K562 (cell line): ENCODE measurements around the gene SH3BGRL3. TPM values are rescaled to one million over a fixed set of nuclear protein-coding genes. Genes with fewer than 3 reads are reported as not detected.

ENCODE experiments used
- GABPB2 ChIP-seq: fragments of 250-450 bp; sonication (Bioruptor Pico); conservative IDR thresholded peaks from 2 replicates; pipeline ENCODE4 v1.5.1; 2021; ENCODE audit warnings: mild to moderate bottlenecking
- LARP7 ChIP-seq: fragments of 450-650 bp; IDR thresholded peaks from 2 replicates; pipeline ENCODE4 v1.6.1; 2016
- LCOR ChIP-seq: sonication (generic); formaldehyde crosslinking; IDR thresholded peaks from 2 replicates; pipeline ENCODE4 v1.8.0; 2022; ENCODE audit warnings: mild to moderate bottlenecking, missing genetic modification reagents
- MEF2A ChIP-seq: IDR thresholded peaks from 2 replicates; pipeline ENCODE4 v1.6.1; 2011; ENCODE audit warnings: low read depth, mild to moderate bottlenecking, low read length, moderate library complexity; ENCODE audit not compliant: control insufficient read depth
- MXD1 ChIP-seq: fragments of 250-450 bp; sonication (Bioruptor Pico); IDR thresholded peaks from 2 replicates; pipeline ENCODE4 v1.8.0; 2021; ENCODE audit warnings: borderline replicate concordance, mild to moderate bottlenecking, moderate library complexity; ENCODE audit not compliant: poor library complexity, severe bottlenecking
- NKRF ChIP-seq: fragments of 450-650 bp; IDR thresholded peaks from 2 replicates; pipeline ENCODE4 v1.6.1; 2016; ENCODE audit warnings: borderline replicate concordance
- PML ChIP-seq: IDR thresholded peaks from 2 replicates; pipeline ENCODE4 v1.6.1; 2012; ENCODE audit warnings: low read length, inconsistent platforms
- POLR2B ChIP-seq: fragments of 450-650 bp; IDR thresholded peaks from 2 replicates; pipeline ENCODE4 v1.6.1; 2018; ENCODE audit warnings: low read depth; ENCODE audit not compliant: partially characterized antibody
- TARDBP ChIP-seq: fragments of 450-650 bp; IDR thresholded peaks from 2 replicates; pipeline ENCODE4 v1.6.1; 2016
- TCFL5 ChIP-seq: fragments of 250-450 bp; sonication (Bioruptor Pico); conservative IDR thresholded peaks from 2 replicates; pipeline ENCODE4 v1.6.1; 2021; ENCODE audit warnings: mild to moderate bottlenecking, moderate library complexity, matching md5 sums
- TEAD4 ChIP-seq, 2 experiments: sonication (generic) in 1 of 2; formaldehyde crosslinking in 1 of 2; IDR thresholded peaks; 2 replicates each; pipeline versions ENCODE4 v1.6.1 to v1.8.0; 2012 to 2022; ENCODE audit warnings: borderline replicate concordance in 1 of 2, inconsistent platforms in 1 of 2, low read length in 1 of 2, mild to moderate bottlenecking in 1 of 2, missing genetic modification reagents in 1 of 2
- ZNF655 ChIP-seq: fragments of 250-450 bp; sonication (Bioruptor Pico); IDR thresholded peaks from 2 replicates; pipeline ENCODE4 v1.5.0; 2021
- ZNF717 ChIP-seq: fragments of 250-450 bp; sonication (Bioruptor Pico); IDR thresholded peaks from 2 replicates; pipeline ENCODE4 v1.5.0; 2021
- polyA plus RNA-seq, 8 experiments: library from polyadenylated mRNA; depleted of rRNA in 4 of 8; stranded (reverse) in 5 of 8; unstranded in 3 of 8; fragments of >200 nt; fragmentation: Nextera tagmentation in 2 of 8; fragmentation: Illumina TruSeq in 1 of 8; extraction: Ambion mirVana in 2 of 8; extraction: Trizol in 1 of 8; gene quantifications; 2 replicates each; pipeline versions ENCODE4 v1.2.1 to v1.2.3, GENCODE V29; 2011 to 2014; ENCODE audit warnings: inconsistent platforms in 1 of 8, missing spikeins in 1 of 8
- total RNA-seq, 7 experiments: library from RNA; depleted of rRNA in 6 of 7; stranded (reverse); fragments of >200 nt in 6 of 7; fragmentation: Illumina TruSeq in 2 of 7; extraction: Trizol in 2 of 7; gene quantifications; 2 replicates each; pipeline versions ENCODE4 v1.2.1 to v1.2.3, GENCODE V29; 2011 to 2021; ENCODE audit warnings: low replicate concordance in 1 of 7
- TF ChIP-seq, protein P1 (sequence below): sonication (generic); formaldehyde crosslinking; IDR thresholded peaks from 2 replicates; pipeline ENCODE4 v1.8.0; 2023; ENCODE audit warnings: missing genetic modification reagents, mild to moderate bottlenecking, borderline replicate concordance
- TF ChIP-seq, protein P2 (sequence below): fragments of 250-450 bp; sonication (Bioruptor Pico); IDR thresholded peaks from 2 replicates; pipeline ENCODE4 v1.5.0; 2020; ENCODE audit warnings: mild to moderate bottlenecking

The SH3BGRL3 gene
- total and polyA plus RNA-seq, 9 of the 15 experiments (the other 6 are each of a cell fraction or from before 2014, with no cell fraction given), result 30.3 to 140 (median 54.2) TPM

- no peak for TF ChIP-seq MXD1
- TF ChIP-seq ZNF717 (CRISPR knock-in tag), result no peak
- no peak for TF ChIP-seq GABPB2 (CRISPR knock-in tag)
- no peak for TF ChIP-seq PML
- no peak for TF ChIP-seq POLR2B
- no peak for TF ChIP-seq TCFL5 (CRISPR knock-in tag)
- no peak for TF ChIP-seq LARP7
- TF ChIP-seq MEF2A, result no peak
- no peak for TF ChIP-seq ZNF655
- no peak for TF ChIP-seq NKRF
- peak; percentile 67 for TF ChIP-seq LCOR (CRISPR knock-in tag)
- TF ChIP-seq TARDBP, result no peak
- no peak for TF ChIP-seq TEAD4 (IDR thresholded peaks at IDR 0.05; ENCODE audit: low read length)
- TF ChIP-seq TEAD4 (CRISPR knock-in tag; IDR thresholded peaks at IDR 0.05; ENCODE audit: borderline replicate concordance), result no peak
- TF ChIP-seq, protein P1, sequence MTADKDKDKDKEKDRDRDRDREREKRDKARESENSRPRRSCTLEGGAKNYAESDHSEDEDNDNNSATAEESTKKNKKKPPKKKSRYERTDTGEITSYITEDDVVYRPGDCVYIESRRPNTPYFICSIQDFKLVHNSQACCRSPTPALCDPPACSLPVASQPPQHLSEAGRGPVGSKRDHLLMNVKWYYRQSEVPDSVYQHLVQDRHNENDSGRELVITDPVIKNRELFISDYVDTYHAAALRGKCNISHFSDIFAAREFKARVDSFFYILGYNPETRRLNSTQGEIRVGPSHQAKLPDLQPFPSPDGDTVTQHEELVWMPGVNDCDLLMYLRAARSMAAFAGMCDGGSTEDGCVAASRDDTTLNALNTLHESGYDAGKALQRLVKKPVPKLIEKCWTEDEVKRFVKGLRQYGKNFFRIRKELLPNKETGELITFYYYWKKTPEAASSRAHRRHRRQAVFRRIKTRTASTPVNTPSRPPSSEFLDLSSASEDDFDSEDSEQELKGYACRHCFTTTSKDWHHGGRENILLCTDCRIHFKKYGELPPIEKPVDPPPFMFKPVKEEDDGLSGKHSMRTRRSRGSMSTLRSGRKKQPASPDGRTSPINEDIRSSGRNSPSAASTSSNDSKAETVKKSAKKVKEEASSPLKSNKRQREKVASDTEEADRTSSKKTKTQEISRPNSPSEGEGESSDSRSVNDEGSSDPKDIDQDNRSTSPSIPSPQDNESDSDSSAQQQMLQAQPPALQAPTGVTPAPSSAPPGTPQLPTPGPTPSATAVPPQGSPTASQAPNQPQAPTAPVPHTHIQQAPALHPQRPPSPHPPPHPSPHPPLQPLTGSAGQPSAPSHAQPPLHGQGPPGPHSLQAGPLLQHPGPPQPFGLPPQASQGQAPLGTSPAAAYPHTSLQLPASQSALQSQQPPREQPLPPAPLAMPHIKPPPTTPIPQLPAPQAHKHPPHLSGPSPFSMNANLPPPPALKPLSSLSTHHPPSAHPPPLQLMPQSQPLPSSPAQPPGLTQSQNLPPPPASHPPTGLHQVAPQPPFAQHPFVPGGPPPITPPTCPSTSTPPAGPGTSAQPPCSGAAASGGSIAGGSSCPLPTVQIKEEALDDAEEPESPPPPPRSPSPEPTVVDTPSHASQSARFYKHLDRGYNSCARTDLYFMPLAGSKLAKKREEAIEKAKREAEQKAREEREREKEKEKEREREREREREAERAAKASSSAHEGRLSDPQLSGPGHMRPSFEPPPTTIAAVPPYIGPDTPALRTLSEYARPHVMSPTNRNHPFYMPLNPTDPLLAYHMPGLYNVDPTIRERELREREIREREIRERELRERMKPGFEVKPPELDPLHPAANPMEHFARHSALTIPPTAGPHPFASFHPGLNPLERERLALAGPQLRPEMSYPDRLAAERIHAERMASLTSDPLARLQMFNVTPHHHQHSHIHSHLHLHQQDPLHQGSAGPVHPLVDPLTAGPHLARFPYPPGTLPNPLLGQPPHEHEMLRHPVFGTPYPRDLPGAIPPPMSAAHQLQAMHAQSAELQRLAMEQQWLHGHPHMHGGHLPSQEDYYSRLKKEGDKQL, result no peak
- TF ChIP-seq, protein P2, sequence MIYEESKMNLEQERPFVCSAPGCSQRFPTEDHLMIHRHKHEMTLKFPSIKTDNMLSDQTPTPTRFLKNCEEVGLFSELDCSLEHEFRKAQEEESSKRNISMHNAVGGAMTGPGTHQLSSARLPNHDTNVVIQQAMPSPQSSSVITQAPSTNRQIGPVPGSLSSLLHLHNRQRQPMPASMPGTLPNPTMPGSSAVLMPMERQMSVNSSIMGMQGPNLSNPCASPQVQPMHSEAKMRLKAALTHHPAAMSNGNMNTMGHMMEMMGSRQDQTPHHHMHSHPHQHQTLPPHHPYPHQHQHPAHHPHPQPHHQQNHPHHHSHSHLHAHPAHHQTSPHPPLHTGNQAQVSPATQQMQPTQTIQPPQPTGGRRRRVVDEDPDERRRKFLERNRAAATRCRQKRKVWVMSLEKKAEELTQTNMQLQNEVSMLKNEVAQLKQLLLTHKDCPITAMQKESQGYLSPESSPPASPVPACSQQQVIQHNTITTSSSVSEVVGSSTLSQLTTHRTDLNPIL, result no peak
Observed at GRCh38 chr1:26321315-26322041, 41.6 kb downstream of the SH3BGRL3 start (continued).
